Liver (tissue), 3 donors: ENCODE measurements around the gene LMLN.

Source experiments
- ATF3 ChIP-seq: IDR thresholded peaks from 2 replicates; pipeline ENCODE4 v1.6.1; 2016; ENCODE audit warnings: antibody characterized with exemption
- CTCF ChIP-seq: fragments of 150-350 bp; IDR thresholded peaks from 2 replicates; pipeline ENCODE4 v1.5.1; 2017; ENCODE audit warnings: improper control_type of control experiment, low read depth, low read length; ENCODE audit not compliant: missing input control
- GABPA ChIP-seq, 2 donors: IDR thresholded peaks in 1 of 2; conservative IDR thresholded peaks in 1 of 2; 2 replicates each; pipeline ENCODE4 v1.6.1; 2016; ENCODE audit warnings: antibody characterized with exemption in 2 of 2, mild to moderate bottlenecking in 1 of 2, moderate library complexity in 1 of 2
- JUND ChIP-seq, 2 donors: IDR thresholded peaks; 2 replicates each; pipeline ENCODE4 v1.6.1; 2016; ENCODE audit warnings: antibody characterized with exemption in 2 of 2
- REST ChIP-seq: IDR thresholded peaks from 2 replicates; pipeline ENCODE4 v1.6.1; 2016; ENCODE audit warnings: antibody characterized with exemption, mild to moderate bottlenecking
- SP1 ChIP-seq: IDR thresholded peaks from 2 replicates; pipeline ENCODE4 v1.6.1; 2018; ENCODE audit warnings: antibody characterized with exemption, mild to moderate bottlenecking
- TAF1 ChIP-seq: conservative IDR thresholded peaks from 2 replicates; pipeline ENCODE4 v1.6.1; 2016; ENCODE audit warnings: antibody characterized with exemption, mild to moderate bottlenecking
- YY1 ChIP-seq: IDR thresholded peaks from 2 replicates; pipeline ENCODE4 v1.6.1; 2016; ENCODE audit warnings: antibody characterized with exemption, mild to moderate bottlenecking
- TF ChIP-seq, protein P1 (sequence below): IDR thresholded peaks from 2 replicates; pipeline ENCODE4 v1.6.1; 2016; ENCODE audit warnings: antibody characterized with exemption
- donor health status: healthy.
- donor health status: healthy.

- no peak for TF ChIP-seq CTCF
- TF ChIP-seq GABPA (IDR thresholded peaks at IDR 0.05 in 1 of 2, conservative IDR thresholded peaks at IDR 0.05 in 1 of 2), result no peak
- TF ChIP-seq ATF3, result no peak
- no peak for TF ChIP-seq YY1
- no peak for TF ChIP-seq REST
- TF ChIP-seq JUND (IDR thresholded peaks at IDR 0.05), result no peak
- TF ChIP-seq TAF1, result no peak
- no peak for TF ChIP-seq SP1
- TF ChIP-seq, protein P1, sequence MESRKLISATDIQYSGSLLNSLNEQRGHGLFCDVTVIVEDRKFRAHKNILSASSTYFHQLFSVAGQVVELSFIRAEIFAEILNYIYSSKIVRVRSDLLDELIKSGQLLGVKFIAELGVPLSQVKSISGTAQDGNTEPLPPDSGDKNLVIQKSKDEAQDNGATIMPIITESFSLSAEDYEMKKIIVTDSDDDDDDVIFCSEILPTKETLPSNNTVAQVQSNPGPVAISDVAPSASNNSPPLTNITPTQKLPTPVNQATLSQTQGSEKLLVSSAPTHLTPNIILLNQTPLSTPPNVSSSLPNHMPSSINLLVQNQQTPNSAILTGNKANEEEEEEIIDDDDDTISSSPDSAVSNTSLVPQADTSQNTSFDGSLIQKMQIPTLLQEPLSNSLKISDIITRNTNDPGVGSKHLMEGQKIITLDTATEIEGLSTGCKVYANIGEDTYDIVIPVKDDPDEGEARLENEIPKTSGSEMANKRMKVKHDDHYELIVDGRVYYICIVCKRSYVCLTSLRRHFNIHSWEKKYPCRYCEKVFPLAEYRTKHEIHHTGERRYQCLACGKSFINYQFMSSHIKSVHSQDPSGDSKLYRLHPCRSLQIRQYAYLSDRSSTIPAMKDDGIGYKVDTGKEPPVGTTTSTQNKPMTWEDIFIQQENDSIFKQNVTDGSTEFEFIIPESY, result no peak
Measured at GRCh38 chr3:197996855-197997254, 36.8 kb downstream of the LMLN start.
